ENCODE measurements around the gene USF3.

Gene USF3

GRCh38 chr3:113607219-113607596, 89.2 kb downstream of the USF3 start:
- no peak for DNase-seq (ENCODE audit: low read depth in 3 of 3)

GRCh38 chr3:113606539-113607218, 89.8 kb downstream of the USF3 start:
- DNase-seq (ENCODE audit: low read depth in 3 of 3) = peak in 2 of 3 experiments; percentile 1 to 31

- no peak for DNase-seq (ENCODE audit: low read depth in 3 of 3)
Observed at GRCh38 chr3:113602836-113603235, 93.6 kb downstream of the USF3 start.

GRCh38 chr3:113602256-113602655, 94.2 kb downstream of the USF3 start:
- DNase-seq (ENCODE audit: low read depth in 3 of 3) = no peak

GRCh38 chr3:113601240-113601639, 95.2 kb downstream of the USF3 start:
- DNase-seq (ENCODE audit: low read depth in 3 of 3) = no peak

GRCh38 chr3:113600418-113601182, 95.8 kb downstream of the USF3 start:
- no peak for DNase-seq (ENCODE audit: low read depth in 3 of 3)

Measured in stimulated activated CD4-positive, alpha-beta T cell treated with anti-CD3 and anti-CD28 coated beads, TNF-alpha, amount 100 ng/mL, for 24 hours (primary cell).